WTC11 (cell line): ENCODE measurements around the gene ETS1. TPM values are rescaled to one million over a fixed set of nuclear protein-coding genes. Genes with fewer than 3 reads are reported as not detected.

Source experiments
- ATAC-seq: fragments of 200-7000 bp; cut with Tn5 transposase; 2 replicates; pipeline ENCODE4 v1.10.0; 2021; ENCODE audit warnings: mild to moderate bottlenecking, moderate library complexity
- CTCF ChIA-PET: fragments of 300-600 bp; sonication (Branson Sonifier 250); formaldehyde crosslinking; loops from one replicate; lab custom pipeline; 2021; ENCODE audit warnings: antibody characterized with exemption; lab: Charles Lee
- POLR2A ChIA-PET: fragments of 350-600 bp; sonication (Branson Sonifier 250); formaldehyde crosslinking; loops from one replicate; lab custom pipeline; 2021; ENCODE audit warnings: antibody characterized with exemption; lab: Charles Lee
- DNase-seq: peaks from one replicate; pipeline ENCODE4 v3.0.0; 2021; ENCODE audit warnings: low spot score
- H3K27ac Mint-ChIP-seq: 2 replicates; pipeline ENCODE4 v1.8.0; 2021; ENCODE audit warnings: mixed read lengths
- H3K27me3 Mint-ChIP-seq: 2 replicates; pipeline ENCODE4 v1.8.0; 2021; ENCODE audit warnings: low read depth, mild to moderate bottlenecking, moderate library complexity, mixed read lengths
- H3K36me3 Mint-ChIP-seq: 2 replicates; pipeline ENCODE4 v1.8.0; 2021; ENCODE audit warnings: mixed read lengths
- H3K4me1 Mint-ChIP-seq: 2 replicates; pipeline ENCODE4 v1.8.0; 2022; ENCODE audit warnings: mixed read lengths
- H3K4me3 Mint-ChIP-seq: 2 replicates; pipeline ENCODE4 v1.8.0; 2021; ENCODE audit warnings: mild to moderate bottlenecking, moderate library complexity, mixed read lengths
- H3K9me3 Mint-ChIP-seq: 2 replicates; pipeline ENCODE4 v1.8.0; 2021; ENCODE audit warnings: mixed read lengths
- AFF4 ChIP-seq: sonication (generic); formaldehyde crosslinking; IDR thresholded peaks from 2 replicates; pipeline ENCODE4 v1.8.1; 2023; ENCODE audit warnings: mild to moderate bottlenecking, missing genetic modification reagents, borderline replicate concordance
- ATF2 ChIP-seq: sonication (generic); formaldehyde crosslinking; IDR thresholded peaks from 2 replicates; pipeline ENCODE4 v1.8.1; 2022; ENCODE audit warnings: low read depth, missing genetic modification reagents, borderline replicate concordance
- FOXP4 ChIP-seq: sonication (generic); formaldehyde crosslinking; IDR thresholded peaks from 2 replicates; pipeline ENCODE4 v1.8.0; 2022; ENCODE audit warnings: mild to moderate bottlenecking, missing genetic modification reagents
- KAT7 ChIP-seq: sonication (generic); formaldehyde crosslinking; IDR thresholded peaks from 2 replicates; pipeline ENCODE4 v1.8.1; 2023; ENCODE audit warnings: missing genetic modification reagents, mild to moderate bottlenecking, borderline replicate concordance
- NR1H2 ChIP-seq: sonication (generic); formaldehyde crosslinking; IDR thresholded peaks from 2 replicates; pipeline ENCODE4 v1.9.0; 2021; ENCODE audit warnings: mild to moderate bottlenecking, moderate library complexity, missing genetic modification reagents
- NR2C2 ChIP-seq: sonication (generic); formaldehyde crosslinking; IDR thresholded peaks from 2 replicates; pipeline ENCODE4 v1.8.0; 2022; ENCODE audit warnings: mild to moderate bottlenecking, missing genetic modification reagents
- RORB ChIP-seq: fragments of 250-450 bp; sonication (Bioruptor Pico); IDR thresholded peaks from 2 replicates; pipeline ENCODE4 v1.9.0; 2021; ENCODE audit warnings: mild to moderate bottlenecking
- SMAD3 ChIP-seq: sonication (generic); formaldehyde crosslinking; IDR thresholded peaks from 2 replicates; pipeline ENCODE4 v1.8.0; 2022; ENCODE audit warnings: missing genetic modification reagents, mild to moderate bottlenecking, borderline replicate concordance
- SMAD4 ChIP-seq: sonication (generic); formaldehyde crosslinking; IDR thresholded peaks from 2 replicates; pipeline ENCODE4 v1.8.0; 2022; ENCODE audit warnings: mild to moderate bottlenecking, missing genetic modification reagents
- STAT6 ChIP-seq: sonication (generic); formaldehyde crosslinking; conservative IDR thresholded peaks from 2 replicates; pipeline ENCODE4 v1.8.1; 2023; ENCODE audit warnings: mild to moderate bottlenecking, low read depth, missing genetic modification reagents, moderate library complexity
- TEAD1 ChIP-seq: sonication (generic); formaldehyde crosslinking; IDR thresholded peaks from 2 replicates; pipeline ENCODE4 v1.8.0; 2022; ENCODE audit warnings: mild to moderate bottlenecking, missing genetic modification reagents
- ZBTB21 ChIP-seq: sonication (generic); formaldehyde crosslinking; IDR thresholded peaks from 2 replicates; pipeline ENCODE4 v1.8.1; 2023; ENCODE audit warnings: mild to moderate bottlenecking, missing genetic modification reagents, borderline replicate concordance
- ZBTB43 ChIP-seq: sonication (generic); formaldehyde crosslinking; IDR thresholded peaks from 2 replicates; pipeline ENCODE4 v1.8.1; 2023; ENCODE audit warnings: mild to moderate bottlenecking, missing genetic modification reagents
- ZNF138 ChIP-seq: sonication (generic); formaldehyde crosslinking; conservative IDR thresholded peaks from 2 replicates; pipeline ENCODE4 v1.8.1; 2022; ENCODE audit warnings: mild to moderate bottlenecking, moderate library complexity, missing genetic modification reagents
- ZNF317 ChIP-seq: sonication (generic); formaldehyde crosslinking; IDR thresholded peaks from 2 replicates; pipeline ENCODE4 v1.8.1; 2023; ENCODE audit warnings: low read depth, mild to moderate bottlenecking, moderate library complexity, missing genetic modification reagents, borderline replicate concordance
- total RNA-seq: library from RNA; stranded (reverse); gene quantifications from 3 replicates; pipeline ENCODE4 v1.2.3, GENCODE V29; 2021

Gene ETS1
- total RNA-seq, 1 experiment from 2014 or later, result 33.1 TPM

GRCh38 chr11:128567130-128567529 is 20.2 kb downstream of the ETS1 start:
- no peak for TF ChIP-seq STAT6 (CRISPR knock-in tag)
- ATAC-seq (no peak), DNase-seq (no peak)
- H3K9me3 Mint-ChIP-seq, result no peaks in the 10 kb centered on the region
- H3K27ac Mint-ChIP-seq, result no peak overlapping the region
- H3K36me3 Mint-ChIP-seq, result peaks cover 19% of the 10 kb centered on the region
- CTCF ChIA-PET, result no interaction called here
- H3K4me3 Mint-ChIP-seq, result no peak overlapping the region
- H3K27me3 Mint-ChIP-seq, result no peaks in the 10 kb centered on the region
- POLR2A ChIA-PET, result no interaction called here
- peaks cover 37% of the 10 kb centered on the region for H3K4me1 Mint-ChIP-seq

- Mint-ChIP-seq H3K9me3 (no peaks in the 10 kb centered on the region), H3K36me3 (peaks cover 23% of the 10 kb centered on the region), H3K27me3 (no peaks in the 10 kb centered on the region), H3K4me3 (no peak overlapping the region), H3K27ac (no peak overlapping the region), H3K4me1 (peaks cover 43% of the 10 kb centered on the region)
- TF ChIP-seq KAT7 (CRISPR knock-in tag) (no peak), TEAD1 (CRISPR knock-in tag) (no peak), NR1H2 (CRISPR knock-in tag) (no peak), SMAD4 (CRISPR knock-in tag) (no peak), ZNF317 (no peak), STAT6 (CRISPR knock-in tag) (no peak), ZBTB43 (CRISPR knock-in tag) (no peak), ZBTB21 (CRISPR knock-in tag) (no peak), NR2C2 (CRISPR knock-in tag) (no peak), ZNF138 (CRISPR knock-in tag) (no peak), FOXP4 (CRISPR knock-in tag) (no peak), AFF4 (CRISPR knock-in tag) (no peak), RORB (CRISPR knock-in tag) (no peak), SMAD3 (CRISPR knock-in tag) (no peak), ATF2 (no peak)
- ATAC-seq (no peak), DNase-seq (no peak)
- POLR2A ChIA-PET, result no interaction called here
- CTCF ChIA-PET, result interaction anchor here (0.6 kb wide), 1 partner anchor 11 kb away, joined by 3 read pairs; no protein-coding TSS in a partner anchor
Observed at GRCh38 chr11:128565881-128566280, 21.5 kb downstream of the ETS1 start.
